Immature natural killer cell (primary cell): ENCODE results near the gene AFF2. TPM values are rescaled to one million over a fixed set of nuclear protein-coding genes. Genes with fewer than 3 reads are reported as not detected.
"Not testable (repeated sequence)": the region's sequence is repeated elsewhere in the genome, so short reads cannot be mapped to it uniquely, and the experiment has no call there.

Source experiments
- DNase-seq, 3 donors: peaks; one replicate each; pipeline ENCODE4 v3.0.0; 2022; ENCODE audit warnings: mixed read lengths in 1 of 3
- H3K27ac Mint-ChIP-seq, 6 donors: one replicate each; pipeline ENCODE4 v1.8.0; 2020; ENCODE audit warnings: mixed read lengths in 6 of 6, mild to moderate bottlenecking in 5 of 6, inconsistent platforms in 4 of 6, moderate library complexity in 3 of 6
- H3K27me3 Mint-ChIP-seq, 3 donors: one replicate each; pipeline ENCODE4 v1.8.0; 2020 to 2021; ENCODE audit warnings: low read depth in 3 of 3, mild to moderate bottlenecking in 3 of 3, mixed read lengths in 3 of 3, moderate library complexity in 3 of 3, inconsistent platforms in 1 of 3
- H3K36me3 Mint-ChIP-seq, 3 donors: one replicate each; pipeline ENCODE4 v1.8.0; 2020; ENCODE audit warnings: mixed read lengths in 3 of 3, inconsistent platforms in 2 of 3, mild to moderate bottlenecking in 2 of 3
- H3K4me1 Mint-ChIP-seq, 2 donors: one replicate each; pipeline ENCODE4 v1.8.0; 2020; ENCODE audit warnings: inconsistent platforms in 2 of 2, mild to moderate bottlenecking in 2 of 2, mixed read lengths in 2 of 2, moderate library complexity in 1 of 2
- H3K4me3 Mint-ChIP-seq, 5 donors: one replicate each; pipeline ENCODE4 v1.8.0; 2020; ENCODE audit warnings: mild to moderate bottlenecking in 5 of 5, mixed read lengths in 5 of 5, inconsistent platforms in 3 of 5, moderate library complexity in 3 of 5
- H3K9me3 Mint-ChIP-seq, 6 donors: one replicate each; pipeline ENCODE4 v1.8.0; 2020; ENCODE audit warnings: mild to moderate bottlenecking in 6 of 6, mixed read lengths in 6 of 6, inconsistent platforms in 4 of 6, moderate library complexity in 3 of 6
- polyA plus RNA-seq, 3 donors: library from polyadenylated mRNA; unstranded; fragments of 300-500 nt; fragmentation: Illumina TruSeq; gene quantifications; one replicate each; pipeline ENCODE4 v1.2.3, GENCODE V29; 2021

AFF2 gene
- polyA plus RNA-seq, 3 donors from 2014 or later: not detected

GRCh38 chrX:148904421-148905111 lies 404.1 kb downstream of the AFF2 start:
- Mint-ChIP-seq H3K4me3 (no peak overlapping the region), H3K36me3 (no peaks in the 10 kb centered on the region), H3K4me1 (no peaks in the 10 kb centered on the region), H3K27me3 (no peaks in the 10 kb centered on the region), H3K27ac (no peak overlapping the region), H3K9me3 (peaks cover 0 to 5% (median 0%) of the 10 kb centered on the region in 6 donors)
- DNase-seq: no peak

DNA sequence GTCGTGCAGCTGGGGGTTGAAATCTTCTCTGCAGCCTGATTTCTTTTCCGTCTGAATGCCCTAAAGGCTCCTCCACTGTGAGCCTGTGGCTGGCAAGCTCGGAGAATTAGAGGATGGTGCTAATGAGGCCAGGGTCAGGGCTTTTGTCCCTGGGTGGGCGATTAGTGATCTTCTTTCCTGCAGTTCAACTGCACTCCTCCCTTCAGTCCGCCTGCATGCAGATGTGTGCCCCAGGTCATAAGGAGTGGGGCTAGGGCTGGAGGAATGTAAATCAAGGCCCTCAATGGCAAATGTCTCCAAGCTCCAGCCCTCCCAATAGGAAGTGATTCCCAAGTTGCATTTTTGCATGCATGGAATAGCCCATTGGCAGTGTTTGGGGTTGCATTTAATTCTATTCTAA lies 405.0 kb downstream of the AFF2 start:
- peaks cover 0 to 5% (median 0%) of the 10 kb centered on the region in 6 donors for H3K9me3 Mint-ChIP-seq
- no peak for DNase-seq
- H3K27me3 Mint-ChIP-seq: peaks cover 0 to 2% (median 0%) of the 10 kb centered on the region in 3 donors
- no peak overlapping the region for H3K4me3 Mint-ChIP-seq
- H3K27ac Mint-ChIP-seq: no peak overlapping the region
- no peaks in the 10 kb centered on the region for H3K4me1 Mint-ChIP-seq
- no peaks in the 10 kb centered on the region for H3K36me3 Mint-ChIP-seq

DNA sequence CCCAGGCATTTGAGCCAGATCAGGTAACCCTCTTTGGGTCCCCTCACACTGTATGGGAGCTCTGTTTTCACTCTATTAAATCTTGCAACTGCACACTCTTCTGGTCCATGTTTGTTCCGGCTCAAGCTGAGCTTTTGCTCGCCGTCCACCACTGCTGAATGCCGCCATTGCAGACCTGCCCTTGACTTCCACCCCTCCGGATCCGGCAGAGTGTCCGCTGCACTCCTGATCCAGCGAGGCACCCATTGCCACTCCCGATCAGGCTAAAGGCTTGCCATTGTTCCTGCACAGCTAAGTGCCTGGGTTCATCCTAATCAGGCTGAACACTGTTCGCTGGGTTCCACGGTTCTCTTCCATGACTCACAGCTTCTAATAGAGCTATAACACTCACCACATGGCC lies 406.2 kb downstream of the AFF2 start:
- not testable (repeated sequence) for DNase-seq, H3K4me1 Mint-ChIP-seq, H3K27ac Mint-ChIP-seq, H3K27me3 Mint-ChIP-seq, H3K36me3 Mint-ChIP-seq, H3K9me3 Mint-ChIP-seq, H3K4me3 Mint-ChIP-seq

- peaks cover 0 to 4% (median 2%) of the 10 kb centered on the region in 3 donors for H3K27me3 Mint-ChIP-seq
- no peak overlapping the region for H3K27ac Mint-ChIP-seq
- no peaks in the 10 kb centered on the region for H3K36me3 Mint-ChIP-seq
These were observed 409.3 kb downstream of the AFF2 start for GRCh38 chrX:148909758-148910157.

DNA sequence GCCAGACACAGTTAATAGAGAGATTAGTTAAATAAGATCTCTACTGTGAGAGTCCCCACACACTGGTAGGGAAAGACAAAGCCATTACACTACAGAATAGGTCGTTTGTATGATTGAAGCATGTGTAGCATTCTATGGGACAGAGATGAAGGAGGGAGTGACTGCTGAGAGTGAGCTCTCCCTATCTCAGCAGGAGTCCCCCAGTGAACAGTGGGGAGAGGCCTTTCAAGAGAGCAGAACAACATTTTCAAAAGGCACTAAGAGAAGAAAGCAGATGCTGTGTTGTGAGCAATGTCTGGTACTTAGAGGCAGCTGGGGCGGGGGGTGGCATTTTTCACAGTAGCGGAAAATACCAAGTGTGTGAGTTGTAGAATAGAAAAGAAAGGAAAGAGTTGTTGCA lies 413.6 kb downstream of the AFF2 start:
- Mint-ChIP-seq H3K27me3 (peaks cover 0 to 4% (median 2%) of the 10 kb centered on the region in 3 donors), H3K36me3 (no peaks in the 10 kb centered on the region), H3K9me3 (peaks cover 0 to 3% (median 0%) of the 10 kb centered on the region in 6 donors), H3K27ac (no peak overlapping the region), H3K4me1 (no peaks in the 10 kb centered on the region), H3K4me3 (no peak overlapping the region)
- no peak for DNase-seq

More at GRCh38 chrX:148909758-148910157, 409.3 kb downstream of the AFF2 start:
- peaks cover 0 to 5% (median 0%) of the 10 kb centered on the region in 6 donors for H3K9me3 Mint-ChIP-seq
- no peaks in the 10 kb centered on the region for H3K4me1 Mint-ChIP-seq
- no peak for DNase-seq
- no peak overlapping the region for H3K4me3 Mint-ChIP-seq

DNA sequence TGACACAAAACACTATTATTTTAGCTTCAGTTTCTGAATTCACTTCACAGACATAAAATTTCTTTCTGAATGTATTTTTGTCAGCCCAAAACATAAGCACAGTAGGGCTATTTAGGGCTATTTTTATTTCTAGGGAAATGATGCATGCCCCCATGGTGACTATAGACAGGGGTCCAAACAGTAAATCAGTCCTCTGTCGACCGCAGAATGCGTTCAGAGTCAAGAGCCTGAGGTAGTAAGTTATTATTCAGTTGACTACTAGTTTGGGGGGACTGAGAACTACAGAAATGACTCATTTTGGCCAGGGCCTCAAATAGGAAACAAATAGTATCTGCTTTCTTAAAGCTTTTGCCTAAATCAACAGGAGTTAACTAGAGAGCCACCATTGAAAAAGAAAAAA lies 414.4 kb downstream of the AFF2 start:
- H3K4me1 Mint-ChIP-seq: no peaks in the 10 kb centered on the region
- no peak overlapping the region for H3K4me3 Mint-ChIP-seq
- H3K27ac Mint-ChIP-seq: no peak overlapping the region
- DNase-seq: no peak
- peaks cover 0 to 3% (median 0%) of the 10 kb centered on the region in 6 donors for H3K9me3 Mint-ChIP-seq
- H3K27me3 Mint-ChIP-seq: peaks cover 0 to 4% (median 2%) of the 10 kb centered on the region in 3 donors
- no peaks in the 10 kb centered on the region for H3K36me3 Mint-ChIP-seq

GRCh38 chrX:148915474-148915873 lies 415.1 kb downstream of the AFF2 start:
- Mint-ChIP-seq H3K27me3 (peaks cover 0 to 2% (median 2%) of the 10 kb centered on the region in 3 donors), H3K4me3 (no peak overlapping the region), H3K27ac (no peak overlapping the region), H3K4me1 (no peaks in the 10 kb centered on the region), H3K9me3 (no peaks in the 10 kb centered on the region), H3K36me3 (no peaks in the 10 kb centered on the region)
- no peak for DNase-seq

DNA sequence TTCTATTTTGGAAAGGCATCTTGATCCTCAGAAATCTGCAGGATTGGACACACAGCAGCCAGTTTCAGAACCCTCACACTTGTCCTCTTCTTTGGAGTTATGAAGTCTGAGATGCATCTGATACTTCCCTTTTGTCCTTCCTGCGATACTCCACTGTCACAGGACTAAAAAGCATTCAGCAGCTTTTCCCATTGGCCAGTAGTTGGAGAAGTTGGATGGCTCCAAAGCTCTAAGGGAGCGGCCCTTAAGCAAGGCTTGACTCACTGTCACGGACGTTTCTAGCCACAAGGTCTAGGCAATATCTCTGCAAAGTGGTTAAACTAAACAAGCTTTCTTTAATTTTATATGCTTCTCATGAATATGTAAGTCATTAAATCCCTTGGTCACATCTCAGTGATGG lies 417.0 kb downstream of the AFF2 start:
- Mint-ChIP-seq H3K27me3 (peaks cover 0 to 2% (median 0%) of the 10 kb centered on the region in 3 donors), H3K27ac (no peak overlapping the region), H3K4me3 (no peak overlapping the region), H3K4me1 (no peaks in the 10 kb centered on the region), H3K9me3 (no peaks in the 10 kb centered on the region), H3K36me3 (no peaks in the 10 kb centered on the region)
- no peak for DNase-seq

- H3K9me3 Mint-ChIP-seq: no peaks in the 10 kb centered on the region
- no peak overlapping the region for H3K27ac Mint-ChIP-seq
- peaks cover 0 to 3% (median 2%) of the 10 kb centered on the region in 3 donors for H3K27me3 Mint-ChIP-seq
- no peaks in the 10 kb centered on the region for H3K36me3 Mint-ChIP-seq
- H3K4me1 Mint-ChIP-seq: no peaks in the 10 kb centered on the region
- DNase-seq: no peak
- no peak overlapping the region for H3K4me3 Mint-ChIP-seq
These were observed 423.2 kb downstream of the AFF2 start for GRCh38 chrX:148923631-148924030.

DNA sequence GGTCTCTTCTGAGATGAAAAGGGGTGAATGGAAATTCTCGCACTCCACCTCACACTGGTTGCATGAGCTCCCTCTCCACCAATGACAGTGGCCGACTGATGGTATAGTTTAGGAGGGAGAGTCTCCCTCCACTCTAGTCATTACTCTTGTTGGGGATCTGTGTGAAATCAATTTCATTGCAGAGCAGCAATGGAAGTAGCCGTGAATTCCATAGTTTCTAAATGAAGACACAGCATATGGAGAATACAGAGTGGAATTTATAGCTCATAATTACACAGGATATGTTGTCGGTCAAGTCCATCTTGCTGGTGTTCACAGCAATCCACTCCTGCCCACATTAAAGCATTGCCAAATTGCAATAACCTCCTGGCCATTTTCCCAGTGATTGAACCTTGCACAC lies 426.0 kb downstream of the AFF2 start:
- H3K36me3 Mint-ChIP-seq: no peaks in the 10 kb centered on the region
- peaks cover 0 to 3% (median 2%) of the 10 kb centered on the region in 3 donors for H3K27me3 Mint-ChIP-seq
- no peak overlapping the region for H3K4me3 Mint-ChIP-seq
- H3K27ac Mint-ChIP-seq: no peak overlapping the region
- DNase-seq: no peak
- H3K9me3 Mint-ChIP-seq: no peaks in the 10 kb centered on the region
- H3K4me1 Mint-ChIP-seq: no peaks in the 10 kb centered on the region

DNA sequence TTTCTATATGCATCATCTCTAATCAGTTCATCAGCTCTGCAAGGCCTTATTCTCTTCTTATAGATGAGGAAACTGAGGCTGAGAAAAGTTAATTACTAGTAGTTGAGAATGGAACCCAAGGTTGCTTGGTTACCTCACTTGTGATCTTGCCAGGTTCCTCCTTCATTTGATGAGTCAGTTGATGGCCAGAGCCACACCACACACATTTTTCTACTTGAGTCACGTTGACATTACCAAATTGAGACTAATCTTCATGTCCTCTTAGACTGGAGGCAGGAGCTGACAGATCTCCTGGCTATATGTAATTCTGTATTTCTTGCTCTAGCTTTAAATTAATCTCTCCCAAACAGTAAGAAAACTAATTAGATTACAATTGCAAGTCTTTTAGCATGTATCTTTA lies 428.4 kb downstream of the AFF2 start:
- H3K4me1 Mint-ChIP-seq: no peaks in the 10 kb centered on the region
- H3K4me3 Mint-ChIP-seq: no peak overlapping the region
- H3K36me3 Mint-ChIP-seq: no peaks in the 10 kb centered on the region
- DNase-seq: no peak
- no peak overlapping the region for H3K27ac Mint-ChIP-seq
- peaks cover 0 to 4% (median 3%) of the 10 kb centered on the region in 3 donors for H3K27me3 Mint-ChIP-seq
- H3K9me3 Mint-ChIP-seq: no peaks in the 10 kb centered on the region

DNA sequence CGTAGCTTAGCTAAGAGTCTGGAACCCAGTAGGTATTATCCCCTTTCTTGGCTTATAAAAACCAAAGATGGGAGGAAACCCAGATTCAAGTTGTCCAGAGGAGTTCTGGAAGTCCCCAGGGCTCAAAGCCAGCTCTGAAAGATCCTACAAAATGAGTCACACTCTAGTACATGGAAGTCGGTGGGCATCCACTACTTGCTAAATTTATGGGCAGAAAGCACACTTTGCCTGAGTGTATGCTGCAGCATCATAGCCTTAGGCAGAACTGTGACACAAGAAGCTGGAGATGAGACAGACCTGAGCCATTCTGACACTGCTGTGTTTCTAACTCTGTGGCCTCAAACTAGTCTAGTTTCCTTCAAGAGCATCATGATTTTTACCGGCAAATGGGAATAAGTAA lies 429.3 kb downstream of the AFF2 start:
- no peaks in the 10 kb centered on the region for H3K9me3 Mint-ChIP-seq
- peaks cover 0 to 4% (median under 1%) of the 10 kb centered on the region in 3 donors for H3K27me3 Mint-ChIP-seq
- no peak overlapping the region for H3K27ac Mint-ChIP-seq
- no peaks in the 10 kb centered on the region for H3K36me3 Mint-ChIP-seq
- no peak for DNase-seq
- H3K4me1 Mint-ChIP-seq: no peaks in the 10 kb centered on the region
- H3K4me3 Mint-ChIP-seq: no peak overlapping the region

DNA sequence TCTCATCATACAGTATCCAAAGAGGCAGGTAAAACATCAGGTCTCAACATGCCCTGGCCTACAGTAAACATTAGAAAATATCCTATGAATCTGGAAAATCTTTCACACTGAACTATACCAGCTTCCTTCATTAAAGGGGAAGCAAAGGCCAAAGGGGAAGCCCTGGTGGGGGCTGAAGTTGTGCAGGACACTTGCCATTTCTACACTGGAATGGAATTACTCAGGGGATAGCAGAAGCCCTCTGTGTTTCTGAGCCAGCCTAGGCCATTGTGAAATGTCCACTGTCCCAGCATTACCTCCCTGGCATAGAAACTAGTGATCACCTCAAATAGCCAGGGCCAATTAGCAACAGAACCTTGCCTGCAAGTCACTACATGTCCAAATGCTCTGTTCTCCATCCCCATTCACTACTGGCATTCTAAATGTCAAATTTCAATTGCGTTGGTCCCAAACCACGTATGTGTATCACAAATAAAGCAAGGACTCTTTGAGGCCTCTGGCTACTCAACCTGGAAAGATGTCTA lies 429.9 kb downstream of the AFF2 start:
- Mint-ChIP-seq H3K9me3 (no peaks in the 10 kb centered on the region), H3K36me3 (no peaks in the 10 kb centered on the region), H3K27ac (no peak overlapping the region), H3K27me3 (peaks cover 0 to 4% (median 0%) of the 10 kb centered on the region in 3 donors), H3K4me3 (no peak overlapping the region), H3K4me1 (no peaks in the 10 kb centered on the region)
- no peak for DNase-seq

DNA sequence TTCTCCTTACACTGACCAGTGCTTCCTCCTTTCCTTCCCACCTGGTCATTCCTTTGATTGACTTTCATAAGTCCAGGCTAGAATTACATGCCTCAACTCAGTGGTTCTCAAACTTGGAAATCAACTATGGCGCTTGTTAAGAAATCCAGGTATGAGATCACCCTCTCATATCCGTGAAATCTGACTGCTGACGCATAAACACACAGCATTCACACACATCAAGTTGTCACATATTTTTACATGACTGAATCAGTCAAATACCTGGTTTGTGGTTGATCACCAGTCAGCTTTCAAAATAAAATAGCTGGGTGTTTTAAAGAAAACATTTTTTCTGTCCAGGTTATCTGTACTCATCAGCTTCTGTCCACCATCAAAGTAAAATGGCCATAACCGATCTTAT lies 433.5 kb downstream of the AFF2 start:
- no peak for DNase-seq
- H3K27ac Mint-ChIP-seq: no peak overlapping the region
- no peaks in the 10 kb centered on the region for H3K36me3 Mint-ChIP-seq
- peaks cover 0 to 2% (median 0%) of the 10 kb centered on the region in 3 donors for H3K27me3 Mint-ChIP-seq
- H3K9me3 Mint-ChIP-seq: no peaks in the 10 kb centered on the region
- no peaks in the 10 kb centered on the region for H3K4me1 Mint-ChIP-seq
- no peak overlapping the region for H3K4me3 Mint-ChIP-seq

GRCh38 chrX:148938348-148938747 lies 437.9 kb downstream of the AFF2 start:
- Mint-ChIP-seq H3K27me3 (peaks cover 0 to under 1% (median 0%) of the 10 kb centered on the region in 3 donors), H3K4me3 (no peak overlapping the region), H3K36me3 (no peaks in the 10 kb centered on the region), H3K9me3 (peaks cover 0 to 2% (median 0%) of the 10 kb centered on the region in 6 donors), H3K27ac (no peak overlapping the region), H3K4me1 (no peaks in the 10 kb centered on the region)
- no peak for DNase-seq
